Fibroblast of villous mesenchyme (primary cell): ENCODE results near the gene CRYBA4. TPM values are rescaled to one million over a fixed set of nuclear protein-coding genes. Genes with fewer than 3 reads are reported as not detected.
A peak's percentile ranks its signal among the peaks of the same experiment; 100 is the strongest.

Source experiments
- DNase-seq: peaks from one replicate; pipeline ENCODE4 v3.0.0-alpha.2; 2010; ENCODE audit warnings: low read depth
- H3K4me3 ChIP-seq: 2 replicates; pipeline ENCODE4 v1.5.1; 2011; ENCODE audit warnings: low read depth, mild to moderate bottlenecking, low read length
- CTCF ChIP-seq: IDR thresholded peaks from 2 replicates; pipeline ENCODE4 v1.5.1; 2012; ENCODE audit warnings: low read depth, mild to moderate bottlenecking, low read length; ENCODE audit not compliant: insufficient read depth
- total RNA-seq: library from RNA; depleted of rRNA; stranded (reverse); fragments of >200 nt; gene quantifications from 2 replicates; pipeline ENCODE4 v1.2.3, GENCODE V29; 2012

CRYBA4 gene
- total RNA-seq, 1 donor = not detected

GRCh38 chr22:26615149-26615548 is 6.6 kb upstream of the CRYBA4 start:
- no peak for TF ChIP-seq CTCF
- no peak for DNase-seq
- no peak overlapping the region for H3K4me3 ChIP-seq

- no peak overlapping the region for H3K4me3 ChIP-seq
- DNase-seq = no peak
- no peak for TF ChIP-seq CTCF
These were observed 5.8 kb upstream of the CRYBA4 start for GRCh38 chr22:26615830-26616435.

GRCh38 chr22:26616650-26617049 is 5.1 kb upstream of the CRYBA4 start:
- no peak overlapping the region for H3K4me3 ChIP-seq
- no peak for DNase-seq
- TF ChIP-seq CTCF = no peak

GRCh38 chr22:26617271-26618199 is 4.2 kb upstream of the CRYBA4 start, which contains the start of gene CRYBB1:
Gene CRYBB1, minus strand, starts transcription at chr22:26618027. Its CDS starts 1,708 bp downstream, at chr22:26616319.
- no peak for TF ChIP-seq CTCF
- H3K4me3 ChIP-seq = no peak within 1 kb of the TSS
- peak; percentile 47 for DNase-seq

- no peak for DNase-seq
- no peak overlapping the region for H3K4me3 ChIP-seq
- no peak for TF ChIP-seq CTCF
These were observed 3.3 kb upstream of the CRYBA4 start for GRCh38 chr22:26618455-26618854.

GRCh38 chr22:26619510-26619909 is 2.3 kb upstream of the CRYBA4 start:
- H3K4me3 ChIP-seq = no peak overlapping the region
- no peak for TF ChIP-seq CTCF
- DNase-seq = no peak
